HG02884 (cell line): Measurements from ENCODE around the gene RSPRY1.
"Not testable (repeated sequence)": the region's sequence is repeated elsewhere in the genome, so short reads cannot be mapped to it uniquely, and the experiment has no call there.

Experiments
- ATAC-seq: cut with Tn5 transposase; IDR thresholded peaks from one replicate; pipeline ENCODE4 v1.9.1; 2021; ENCODE audit warnings: mild to moderate bottlenecking, moderate library complexity; ENCODE audit not compliant: unreplicated experiment

RSPRY1 gene

DNA sequence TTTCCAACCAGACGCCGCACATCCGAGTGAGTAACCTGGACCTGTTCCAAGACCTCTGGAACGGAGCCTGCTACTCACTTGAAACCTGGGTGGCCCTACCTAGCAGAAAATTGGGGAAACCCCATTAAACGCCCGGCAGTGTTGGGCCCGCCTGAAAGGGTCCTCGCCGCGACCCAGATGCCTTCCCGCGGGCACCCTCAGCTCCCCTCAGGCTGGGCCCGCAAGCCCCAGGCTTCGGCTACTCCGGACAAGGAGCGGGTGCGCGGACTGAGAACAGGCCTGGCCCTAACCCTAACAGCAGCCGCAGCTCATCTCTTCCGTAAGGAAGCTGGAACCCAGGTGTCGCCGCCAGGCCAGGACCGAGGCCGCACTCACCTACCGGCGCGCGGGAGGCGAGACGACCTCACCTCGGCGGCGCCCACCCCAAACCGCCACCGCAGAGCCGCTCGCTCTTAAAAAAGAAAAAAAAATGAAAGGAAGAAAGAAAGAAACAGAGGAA, 634 bp upstream of the RSPRY1 start:
- peak; percentile 25 for ATAC-seq

DNA sequence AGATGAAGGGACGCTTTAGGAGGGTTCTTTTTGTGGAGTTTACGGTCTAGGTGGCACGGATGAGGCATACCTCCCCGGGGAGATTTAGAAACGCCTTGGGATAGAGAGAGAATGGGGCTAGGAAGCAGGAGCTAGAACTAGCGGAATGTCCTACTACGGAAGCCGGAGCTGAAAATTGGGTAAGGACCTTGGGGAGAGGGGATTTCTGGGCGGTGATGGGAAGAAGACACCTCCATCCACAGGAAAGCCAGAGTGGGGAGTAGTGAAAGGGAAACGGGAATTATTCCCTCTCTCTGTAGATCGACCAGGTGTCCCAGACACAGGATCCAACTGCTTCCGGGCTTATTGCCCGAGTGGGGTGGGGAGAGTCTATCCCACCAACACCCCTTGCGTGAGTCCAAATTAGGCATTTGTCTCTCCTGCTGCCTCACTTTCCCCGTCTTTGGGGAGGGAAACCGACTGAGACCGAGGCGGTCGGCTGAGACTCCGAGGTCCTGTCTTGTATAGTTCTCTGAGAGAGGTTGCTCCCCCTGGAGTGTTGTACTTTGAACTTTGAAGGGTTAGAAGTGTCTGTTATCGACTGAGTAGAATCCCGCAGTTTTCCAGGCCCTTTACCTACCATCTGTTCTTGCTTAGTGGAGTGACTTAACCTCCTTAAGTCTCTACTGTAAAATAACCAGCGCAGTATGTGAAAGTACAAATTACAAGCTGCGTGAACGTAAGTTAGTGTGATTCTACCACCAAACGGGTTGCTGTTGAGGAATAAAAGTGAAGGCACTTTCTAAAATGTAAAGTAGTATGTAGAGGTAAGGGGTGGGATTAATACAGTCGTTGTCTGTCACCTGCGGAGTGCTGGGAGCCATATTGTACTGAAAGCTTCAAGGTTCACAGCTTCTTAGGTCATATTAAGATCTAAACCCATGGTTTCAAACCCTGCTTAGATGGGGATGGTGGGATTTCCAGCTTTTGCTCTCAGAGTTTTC, 1.0 kb downstream of the RSPRY1 start:
- no peak for ATAC-seq

GRCh38 chr16:57187902-57188710, 2.0 kb downstream of the RSPRY1 start:
- ATAC-seq: not testable (repeated sequence)

GRCh38 chr16:57188711-57189002, 2.5 kb downstream of the RSPRY1 start:
- ATAC-seq: no peak

DNA sequence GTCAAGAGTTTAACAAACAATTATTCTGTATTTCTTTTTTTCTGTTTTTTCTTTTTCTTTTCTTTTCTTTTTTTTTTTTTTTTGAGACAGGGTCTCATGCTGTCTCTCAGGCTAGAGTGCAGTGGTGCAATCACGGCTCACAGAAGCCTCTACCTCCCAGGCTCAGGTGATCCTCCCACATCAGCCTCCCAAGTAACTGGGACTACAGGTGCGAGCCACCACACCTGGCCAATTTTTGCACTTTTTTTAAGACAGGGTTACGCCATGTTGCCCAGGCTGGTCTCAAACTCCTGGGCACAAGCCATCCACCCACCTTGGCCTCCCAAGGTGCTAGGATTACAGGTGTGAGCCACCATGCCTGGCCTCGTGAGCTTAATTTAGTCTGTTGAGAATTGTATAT, 3.4 kb downstream of the RSPRY1 start:
- not testable (repeated sequence) for ATAC-seq

DNA sequence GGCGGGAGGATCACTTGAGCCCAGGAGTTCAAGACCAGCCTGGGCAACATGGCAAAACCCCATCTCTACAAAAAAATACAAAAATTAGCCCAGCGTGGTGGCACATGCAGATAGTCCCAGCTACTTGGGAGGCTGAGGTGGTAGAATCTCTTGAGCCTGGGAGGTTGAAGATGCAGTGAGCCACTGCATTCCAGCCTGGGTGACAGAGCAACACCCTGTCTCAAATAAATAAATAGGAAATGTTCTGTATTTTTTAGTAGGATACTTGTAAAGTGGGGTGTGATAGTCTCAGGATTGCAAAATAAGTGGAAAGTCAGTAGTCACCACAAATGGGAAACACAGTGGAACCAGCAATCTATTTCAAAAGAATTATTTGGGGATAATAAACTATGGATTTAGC, 4.0 kb downstream of the RSPRY1 start:
- no peak for ATAC-seq

DNA sequence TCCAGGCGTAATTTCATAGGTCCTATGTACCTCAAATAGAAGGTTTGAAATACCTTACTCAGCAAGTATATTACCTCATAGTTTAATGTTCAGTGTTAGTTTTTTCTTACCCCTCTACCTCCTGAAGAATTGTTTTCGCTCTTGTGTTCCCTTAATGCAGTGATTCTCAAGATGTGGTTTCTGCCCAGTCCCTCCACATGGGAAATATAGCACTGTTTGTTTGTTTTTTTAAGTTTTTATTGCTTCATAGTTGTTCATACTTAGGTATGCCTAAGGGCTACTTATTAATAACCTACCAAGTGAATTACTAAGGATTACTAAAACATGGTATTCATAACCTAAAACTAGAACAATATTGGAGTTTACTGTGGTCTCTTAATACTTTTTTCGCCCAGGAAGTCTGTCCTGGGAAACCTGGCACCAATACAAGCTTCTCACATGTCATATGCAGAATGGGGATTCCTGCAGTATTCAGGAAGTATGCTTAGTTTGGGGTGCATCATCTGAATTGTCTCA, 5.0 kb downstream of the RSPRY1 start:
- ATAC-seq: no peak

DNA sequence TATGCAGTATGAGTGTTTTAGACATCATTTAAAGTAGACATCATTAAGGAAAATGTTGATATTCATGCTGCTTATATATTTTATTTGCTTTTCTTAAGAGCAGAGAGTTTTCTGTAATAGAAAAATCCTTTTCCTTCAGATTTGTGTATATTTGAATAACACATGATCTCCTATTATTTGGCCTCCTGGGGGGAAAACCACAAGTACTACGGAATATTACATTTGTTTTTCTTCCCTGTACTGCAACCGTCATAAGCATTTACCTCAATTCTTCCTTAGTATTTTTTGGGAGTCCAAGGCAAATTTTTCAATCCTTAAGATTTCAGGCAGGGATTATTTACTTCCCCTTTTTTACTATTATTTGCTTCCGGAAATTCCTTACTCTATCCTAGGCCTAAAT, 6.0 kb downstream of the RSPRY1 start:
- no peak for ATAC-seq

DNA sequence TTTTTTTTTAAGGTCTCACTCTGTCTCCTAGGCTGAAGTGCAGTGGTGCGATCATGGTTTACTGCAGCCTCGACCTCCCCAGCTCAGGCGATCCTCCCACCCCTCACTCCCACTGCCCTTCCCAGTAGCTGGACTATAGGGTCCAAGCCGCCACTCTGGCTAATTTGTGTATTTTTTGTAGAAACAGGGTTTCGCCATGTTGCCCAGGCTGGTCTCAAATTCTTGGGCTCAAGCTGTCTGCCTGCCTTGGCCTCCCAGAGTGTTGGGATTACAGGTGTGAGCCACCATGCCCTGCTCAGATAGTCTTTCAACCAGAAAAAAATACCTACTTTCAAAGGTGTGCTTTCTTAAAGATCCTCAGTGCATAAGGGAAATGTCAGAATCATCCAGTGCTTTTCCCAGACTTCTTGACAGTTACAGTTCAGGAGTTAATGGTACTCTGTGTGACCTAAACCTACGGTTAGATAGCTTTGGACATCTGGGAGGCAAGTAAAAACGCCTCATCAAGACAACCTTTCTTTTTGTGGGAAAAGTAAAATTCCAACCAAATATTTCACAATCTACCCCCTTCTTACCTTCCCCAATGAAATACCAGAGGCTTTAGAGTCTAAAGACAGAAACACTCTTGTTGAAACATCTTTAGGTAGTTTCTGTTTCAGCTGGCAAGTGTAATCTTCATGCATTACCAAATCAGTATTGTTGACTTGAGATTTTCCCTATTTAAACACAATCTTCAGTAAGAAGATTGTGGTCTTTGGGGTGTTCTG, 6.8 kb downstream of the RSPRY1 start:
- ATAC-seq: no peak

DNA sequence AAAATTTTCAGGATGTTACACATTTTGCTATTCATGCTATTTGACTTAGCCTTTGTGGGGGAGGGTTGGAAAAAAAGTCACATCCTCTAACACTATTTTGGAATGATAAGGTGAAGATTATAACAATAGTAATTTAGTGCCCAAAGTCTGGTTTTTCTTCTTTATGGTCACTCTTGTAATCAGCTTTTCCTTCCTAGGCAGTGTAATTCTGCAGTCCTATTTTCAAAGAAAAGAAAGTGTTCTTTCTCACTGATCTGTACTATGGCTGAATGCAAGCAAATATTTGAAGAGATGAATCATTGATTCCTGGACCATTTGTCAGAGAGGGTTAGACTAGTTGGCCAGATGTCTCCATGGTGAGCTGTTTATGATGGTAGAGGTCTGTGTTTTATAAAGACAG, 8.4 kb downstream of the RSPRY1 start:
- ATAC-seq: no peak

- no peak for ATAC-seq
Measured at GRCh38 chr16:57196286-57196685, 10.2 kb downstream of the RSPRY1 start.

GRCh38 chr16:57196753-57197152, 10.6 kb downstream of the RSPRY1 start:
- no peak for ATAC-seq

GRCh38 chr16:57200321-57200720, 14.2 kb downstream of the RSPRY1 start:
- not testable (repeated sequence) for ATAC-seq

DNA sequence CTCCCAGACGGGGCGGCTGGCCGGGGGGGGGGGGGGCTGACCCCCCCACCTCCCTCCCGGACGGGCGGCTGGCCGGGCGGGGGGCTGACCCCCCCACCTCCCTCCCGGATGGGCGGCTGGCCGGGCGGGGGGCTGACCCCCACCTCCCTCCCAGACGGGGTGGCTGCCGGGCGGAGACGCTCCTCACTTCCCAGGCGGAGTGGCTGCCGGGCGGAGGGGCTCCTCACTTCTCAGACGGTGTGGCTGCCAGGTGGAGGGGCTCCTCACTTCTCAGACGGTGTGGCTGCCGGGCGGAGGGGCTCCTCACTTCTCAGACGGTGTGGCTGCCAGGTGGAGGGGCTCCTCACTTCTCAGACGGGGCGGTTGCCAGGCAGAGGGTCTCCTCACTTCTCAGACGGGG, 14.8 kb downstream of the RSPRY1 start:
- ATAC-seq: not testable (repeated sequence)

- no peak for ATAC-seq
Measured at GRCh38 chr16:57202095-57202886, 16.2 kb downstream of the RSPRY1 start.

DNA sequence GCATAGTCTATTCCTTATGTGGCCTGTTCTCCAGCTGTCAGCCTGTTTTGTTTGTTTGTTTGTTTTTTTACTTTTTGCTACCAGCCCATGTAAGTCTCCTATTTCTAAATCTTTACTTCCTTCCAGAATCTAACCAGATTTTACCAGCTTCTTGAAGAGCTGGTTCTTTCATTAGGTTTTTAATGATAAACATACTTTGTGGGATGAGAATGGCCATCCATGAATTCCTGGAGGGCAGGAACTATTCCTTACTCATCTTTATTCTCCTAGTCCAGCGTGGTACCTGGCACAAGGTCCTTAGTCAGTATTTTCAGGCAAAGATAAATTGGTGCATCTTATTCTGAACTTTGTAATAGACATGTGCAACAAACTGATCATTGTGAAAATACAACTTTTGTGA, 17.3 kb downstream of the RSPRY1 start:
- ATAC-seq: no peak

GRCh38 chr16:57204675-57205074, 18.5 kb downstream of the RSPRY1 start:
- ATAC-seq: no peak

DNA sequence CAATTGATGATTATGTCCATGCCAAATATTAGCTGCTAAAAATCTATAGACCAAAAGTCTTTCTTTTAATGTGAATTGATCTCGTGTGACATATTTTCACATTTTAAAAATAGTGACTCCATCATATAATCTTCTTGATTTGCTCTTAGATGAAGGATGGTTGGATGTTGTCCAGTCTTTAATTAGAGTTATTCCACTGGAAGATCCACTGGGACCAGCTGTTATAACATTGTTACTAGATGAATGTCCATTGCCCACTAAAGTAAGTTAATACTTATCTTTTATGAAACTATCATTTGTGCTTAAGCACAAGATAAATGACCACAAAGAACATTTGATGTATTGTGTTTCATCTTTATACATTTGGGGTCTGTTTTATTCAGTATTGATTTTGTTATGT, 22.8 kb downstream of the RSPRY1 start:
- no peak for ATAC-seq

GRCh38 chr16:57209780-57210179, 23.7 kb downstream of the RSPRY1 start:
- ATAC-seq: no peak

DNA sequence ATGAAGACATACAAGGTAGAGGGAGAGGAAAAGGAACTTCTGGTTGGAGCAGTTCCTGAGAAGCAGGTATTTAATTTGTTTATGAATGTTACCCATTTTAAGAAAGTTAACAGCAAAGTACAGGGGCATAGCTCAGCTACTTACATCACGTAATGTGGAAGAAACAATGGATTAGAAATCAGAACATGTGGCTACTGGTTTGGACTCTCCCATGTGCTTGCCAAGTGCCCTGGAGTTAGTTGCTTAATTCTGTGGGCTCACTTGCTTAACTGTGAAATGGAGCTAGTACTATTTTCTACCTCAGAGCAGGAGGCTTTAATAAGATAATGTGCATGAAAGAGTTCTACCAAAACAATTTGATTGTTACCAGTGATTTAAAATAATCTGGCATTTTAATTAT, 27.3 kb downstream of the RSPRY1 start:
- ATAC-seq: no peak
